Left renal pelvis (tissue), 4 donors: ENCODE measurements around the gene MAS1L. TPM values are rescaled to one million over a fixed set of nuclear protein-coding genes. Genes with fewer than 3 reads are reported as not detected.

ENCODE experiments used
- DNase-seq, 4 donors: peaks; one replicate each; pipeline ENCODE4 v3.0.0-alpha.2; 2013; ENCODE audit warnings: low read depth in 4 of 4, low spot score in 3 of 4
- polyA plus RNA-seq, 4 donors: library from polyadenylated mRNA; unstranded; fragments of 120-200 nt; gene quantifications; one replicate each; pipeline ENCODE4 v1.2.1, GENCODE V29; 2013; ENCODE audit not compliant: insufficient read length in 4 of 4

MAS1L gene, protein sequence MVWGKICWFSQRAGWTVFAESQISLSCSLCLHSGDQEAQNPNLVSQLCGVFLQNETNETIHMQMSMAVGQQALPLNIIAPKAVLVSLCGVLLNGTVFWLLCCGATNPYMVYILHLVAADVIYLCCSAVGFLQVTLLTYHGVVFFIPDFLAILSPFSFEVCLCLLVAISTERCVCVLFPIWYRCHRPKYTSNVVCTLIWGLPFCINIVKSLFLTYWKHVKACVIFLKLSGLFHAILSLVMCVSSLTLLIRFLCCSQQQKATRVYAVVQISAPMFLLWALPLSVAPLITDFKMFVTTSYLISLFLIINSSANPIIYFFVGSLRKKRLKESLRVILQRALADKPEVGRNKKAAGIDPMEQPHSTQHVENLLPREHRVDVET
- polyA plus RNA-seq, result not detected

DNA sequence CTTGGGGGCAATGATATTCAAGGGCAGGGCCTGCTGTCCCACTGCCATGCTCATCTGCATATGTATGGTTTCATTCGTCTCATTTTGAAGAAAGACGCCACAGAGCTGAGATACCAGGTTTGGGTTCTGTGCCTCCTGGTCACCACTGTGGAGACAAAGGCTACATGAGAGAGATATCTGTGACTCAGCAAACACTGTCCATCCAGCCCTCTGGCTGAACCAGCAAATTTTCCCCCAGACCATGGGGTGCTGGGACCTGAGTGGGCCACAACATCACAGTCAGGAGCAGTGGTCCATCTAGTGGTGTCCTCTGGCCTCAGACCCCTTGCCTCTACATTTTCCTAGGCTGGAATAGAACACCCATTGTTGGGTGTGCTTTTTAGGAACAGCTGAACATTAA, at the start of gene MAS1L:
Gene MAS1L, minus strand, starts transcription at position 297 of the 400 bp plus-strand sequence. Its CDS starts 54 bp downstream, at position 243.
- no peak for DNase-seq

GRCh38 chr6:29532320-29532951, 44.7 kb upstream of the MAS1L start:
- no peak for DNase-seq

DNA sequence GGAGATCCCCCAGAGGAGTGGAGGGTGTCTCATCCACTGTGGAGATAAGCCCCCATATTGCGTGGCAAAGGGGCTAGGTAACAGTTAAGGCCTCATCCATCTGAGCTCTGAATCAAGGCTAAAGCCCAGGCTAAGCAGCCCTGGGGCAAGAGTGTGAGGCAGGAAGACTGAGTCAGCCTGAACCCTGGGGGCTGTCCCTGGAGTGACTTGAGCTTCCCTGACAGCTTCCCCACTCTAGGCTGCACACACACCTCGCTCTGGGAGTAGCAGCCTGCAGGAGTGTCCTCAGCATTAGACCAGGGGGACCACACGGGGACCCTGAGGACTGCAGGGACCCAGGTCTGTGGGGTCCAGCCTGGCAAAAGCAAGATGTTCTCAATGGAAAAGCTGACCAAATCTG, 43.9 kb upstream of the MAS1L start:
- no peak for DNase-seq

GRCh38 chr6:29530671-29531310, 43.0 kb upstream of the MAS1L start:
- no peak for DNase-seq

- DNase-seq, result no peak
Observed at GRCh38 chr6:29529956-29530355, 42.2 kb upstream of the MAS1L start.

DNA sequence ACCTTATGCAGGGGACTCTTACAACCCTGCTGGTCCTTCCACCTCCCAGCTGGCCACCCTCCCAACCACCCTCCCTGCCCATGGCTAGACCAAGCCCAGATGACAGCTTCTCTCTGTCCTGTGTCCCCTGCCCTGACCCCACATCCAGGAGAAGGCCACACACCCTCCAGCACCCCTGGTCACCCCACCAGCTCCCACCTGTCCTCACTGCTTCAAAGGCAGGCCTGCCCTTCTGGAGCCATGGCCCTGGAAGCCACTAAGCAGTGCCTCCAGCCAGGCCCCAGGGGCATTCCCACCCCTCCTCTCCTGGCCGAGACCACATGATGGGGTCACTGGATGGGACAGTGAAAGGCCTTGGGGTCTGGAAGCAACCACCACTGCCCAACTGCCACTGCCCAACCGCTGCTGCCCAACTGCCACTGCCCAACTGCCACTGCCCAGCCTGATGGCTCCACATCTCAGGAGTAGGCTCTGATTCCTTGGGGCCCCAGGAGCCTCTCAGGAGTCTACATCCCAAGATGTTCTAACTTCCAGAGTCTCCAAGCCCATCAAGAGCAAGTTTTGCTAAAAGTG, 41.3 kb upstream of the MAS1L start:
- no peak for DNase-seq

- no peak for DNase-seq
Observed at GRCh38 chr6:29528300-29528931, 40.7 kb upstream of the MAS1L start.

- no peak for DNase-seq
Observed at GRCh38 chr6:29527564-29527963, 39.8 kb upstream of the MAS1L start.

GRCh38 chr6:29527126-29527525, 39.4 kb upstream of the MAS1L start:
- DNase-seq, result no peak

DNA sequence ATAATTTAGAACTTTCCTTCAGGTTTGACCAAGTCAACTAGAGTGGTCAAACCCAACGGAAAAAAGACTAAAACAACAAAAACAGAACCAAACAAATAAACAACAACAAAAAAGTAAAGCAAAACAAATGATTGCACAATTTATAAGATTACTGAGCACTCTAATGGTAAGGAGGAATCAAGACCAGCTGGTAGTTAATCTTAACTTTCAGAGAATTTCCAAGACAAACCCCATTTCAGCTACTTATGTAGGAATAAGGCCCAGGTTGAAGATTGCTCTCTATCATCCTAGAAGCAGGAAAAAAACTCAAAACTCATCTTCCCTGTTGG, 37.5 kb upstream of the MAS1L start:
- no peak for DNase-seq

- no peak for DNase-seq
Observed at GRCh38 chr6:29524444-29525310, 36.9 kb upstream of the MAS1L start.

DNA sequence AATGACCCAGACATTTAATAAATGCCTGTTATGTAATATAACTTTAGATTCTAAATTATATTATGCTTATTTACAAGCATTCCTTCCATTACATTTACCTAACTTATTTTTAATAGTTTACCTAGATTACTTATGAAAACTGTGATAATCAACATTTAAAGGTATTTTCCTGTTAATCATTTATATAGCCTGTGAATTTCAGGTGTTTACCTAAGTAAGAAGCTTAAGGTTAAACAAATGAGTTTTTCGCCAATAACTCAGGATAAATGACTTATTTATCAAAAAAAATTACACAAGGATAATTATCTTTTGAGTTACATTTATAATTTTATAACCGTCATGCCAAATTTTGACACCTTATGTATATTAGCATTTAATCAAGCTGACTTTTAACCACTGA, 36.3 kb upstream of the MAS1L start:
- no peak for DNase-seq

DNA sequence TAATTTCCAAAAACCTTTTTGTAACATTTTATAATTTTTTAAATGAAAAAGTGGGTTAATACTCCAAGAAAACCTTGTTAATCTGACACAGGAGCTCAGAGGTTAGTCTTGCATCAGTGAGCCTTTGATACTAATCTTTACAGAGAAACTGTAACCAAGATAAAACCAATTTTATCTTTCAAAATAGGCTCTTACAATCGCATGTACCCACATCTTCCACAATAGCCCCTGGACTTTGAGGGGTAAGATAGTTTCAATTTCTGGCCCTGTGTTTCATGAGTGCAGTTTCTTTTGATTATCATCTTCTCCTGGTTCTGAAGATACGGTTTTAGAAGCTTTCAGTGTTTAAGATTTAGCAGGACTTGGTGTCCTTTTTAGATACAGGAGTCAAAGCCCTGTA, 34.5 kb upstream of the MAS1L start:
- no peak for DNase-seq

DNA sequence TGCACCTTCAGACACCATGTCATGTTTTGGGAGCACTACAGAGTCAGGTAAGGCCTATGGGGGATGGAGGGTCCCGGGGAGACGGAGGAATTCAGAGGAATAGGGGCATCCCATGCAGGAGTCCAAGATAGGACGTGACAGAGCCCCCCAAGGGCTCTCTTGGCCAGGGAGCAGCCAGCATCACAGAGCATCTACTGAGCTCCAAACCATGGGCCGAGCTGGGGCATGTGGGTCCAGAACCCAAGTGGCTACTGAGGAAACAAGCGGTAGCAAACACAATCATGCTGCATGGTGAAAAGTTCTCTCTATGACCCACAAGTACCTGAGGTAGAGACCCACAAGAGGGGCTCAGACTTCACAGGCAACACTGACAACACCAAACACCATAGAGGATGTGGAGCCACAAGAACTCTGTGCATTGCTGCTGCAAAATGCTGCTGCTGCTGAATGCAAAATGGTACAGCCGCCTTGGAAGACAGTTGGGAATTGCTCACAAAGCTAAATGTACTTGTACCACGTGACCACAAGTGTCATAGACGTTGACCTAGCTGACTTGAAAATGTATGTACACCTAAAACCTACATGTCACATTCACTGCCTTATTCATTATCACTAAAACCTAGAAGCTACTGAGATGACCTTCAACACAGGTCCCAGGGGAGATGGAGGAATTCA, 33.4 kb upstream of the MAS1L start:
- DNase-seq, result no peak

GRCh38 chr6:29520232-29520631, 32.5 kb upstream of the MAS1L start:
- DNase-seq, result no peak

DNA sequence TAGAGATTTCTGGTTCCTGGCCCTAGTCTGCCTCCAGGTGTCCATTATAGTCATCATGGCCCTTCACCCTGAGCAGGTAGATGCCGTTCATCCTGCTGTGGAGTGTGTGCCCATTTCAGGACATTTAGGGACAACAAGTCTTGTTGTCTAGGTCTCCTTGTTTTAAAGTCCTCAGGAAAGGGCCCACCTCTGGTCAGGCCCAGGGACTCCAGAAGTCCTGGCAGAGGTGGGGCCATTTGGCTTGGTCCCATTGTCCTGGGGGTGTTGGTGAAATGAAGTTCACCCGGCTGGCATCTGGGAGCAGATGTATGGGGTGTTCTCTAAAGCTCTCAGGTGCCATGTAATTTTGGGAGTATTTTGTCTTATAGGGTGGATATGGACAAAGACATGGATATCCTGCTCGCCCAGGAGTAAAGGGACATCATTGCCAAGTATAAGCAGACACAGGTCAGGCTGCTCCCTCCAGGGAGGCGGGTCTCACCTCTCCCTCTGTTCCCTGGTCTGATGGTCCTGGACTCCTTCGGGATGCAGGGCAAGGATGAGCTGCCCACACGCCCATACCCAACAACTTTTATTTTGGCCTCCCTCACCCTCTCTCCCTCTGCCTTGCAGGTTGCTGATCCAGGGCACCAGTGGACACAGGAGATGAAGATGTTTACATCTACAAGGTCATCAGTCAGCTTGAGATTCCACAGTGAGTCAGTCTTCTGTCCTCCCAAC, 31.7 kb upstream of the MAS1L start:
- no peak for DNase-seq

GRCh38 chr6:29517728-29518440, 30.1 kb upstream of the MAS1L start:
- DNase-seq, result no peak

DNA sequence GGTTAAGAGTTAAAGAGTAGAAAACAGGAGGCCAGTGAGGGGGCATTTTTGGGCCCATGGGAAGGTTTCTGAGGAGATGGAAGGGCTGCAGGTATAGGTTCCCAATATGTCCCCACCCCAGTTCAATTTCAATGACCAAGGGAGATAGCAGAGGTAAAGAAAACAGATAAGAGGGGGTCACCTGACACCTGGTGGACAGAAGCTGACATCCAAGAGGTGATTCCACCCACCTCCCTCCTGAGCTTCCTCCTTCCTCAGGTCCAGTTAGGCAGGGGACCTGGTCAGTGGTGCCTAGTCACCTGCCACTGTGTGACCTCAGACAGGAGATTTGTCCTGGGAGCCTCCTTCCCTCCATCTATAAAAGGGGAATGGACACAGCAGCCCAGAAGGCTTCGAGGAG, 29.5 kb upstream of the MAS1L start:
- DNase-seq, result no peak
